Mesothelial cell of epicardium (in vitro differentiated cells): ENCODE measurements around the gene PGRMC2. TPM values are rescaled to one million over a fixed set of nuclear protein-coding genes. Genes with fewer than 3 reads are reported as not detected.

ENCODE experiments used
- DNase-seq, 2 experiments: peaks; one replicate each; pipeline ENCODE4 v3.0.0; 2021; ENCODE audit warnings: low spot score in 2 of 2; ENCODE audit not compliant: unreplicated experiment in 2 of 2
- H3K27ac Mint-ChIP-seq: 2 replicates; pipeline ENCODE4 v1.8.0; 2021; ENCODE audit warnings: mixed read lengths
- H3K27me3 Mint-ChIP-seq: 2 replicates; pipeline ENCODE4 v1.8.0; 2021; ENCODE audit warnings: low read depth, mixed read lengths
- H3K36me3 Mint-ChIP-seq: 2 replicates; pipeline ENCODE4 v1.8.0; 2021; ENCODE audit warnings: mixed read lengths
- H3K4me1 Mint-ChIP-seq: 2 replicates; pipeline ENCODE4 v1.8.0; 2021; ENCODE audit warnings: mixed read lengths
- H3K4me3 Mint-ChIP-seq: 2 replicates; pipeline ENCODE4 v1.8.0; 2021; ENCODE audit warnings: mild to moderate bottlenecking, moderate library complexity, mixed read lengths
- H3K9me3 Mint-ChIP-seq: 2 replicates; pipeline ENCODE4 v1.8.0; 2021; ENCODE audit warnings: mixed read lengths
- CTCF ChIP-seq: fragments of 200-600 bp; sonication (generic); IDR thresholded peaks from one replicate; pipeline ENCODE4 v1.5.0; 2021; ENCODE audit warnings: antibody characterized with exemption; ENCODE audit not compliant: unreplicated experiment
- total RNA-seq: library from RNA; stranded (reverse); gene quantifications from 3 replicates; pipeline ENCODE4 v1.2.1, GENCODE V29; 2021

PGRMC2 gene
- total RNA-seq, 1 donor from 2014 or later = 63.9 TPM

DNA sequence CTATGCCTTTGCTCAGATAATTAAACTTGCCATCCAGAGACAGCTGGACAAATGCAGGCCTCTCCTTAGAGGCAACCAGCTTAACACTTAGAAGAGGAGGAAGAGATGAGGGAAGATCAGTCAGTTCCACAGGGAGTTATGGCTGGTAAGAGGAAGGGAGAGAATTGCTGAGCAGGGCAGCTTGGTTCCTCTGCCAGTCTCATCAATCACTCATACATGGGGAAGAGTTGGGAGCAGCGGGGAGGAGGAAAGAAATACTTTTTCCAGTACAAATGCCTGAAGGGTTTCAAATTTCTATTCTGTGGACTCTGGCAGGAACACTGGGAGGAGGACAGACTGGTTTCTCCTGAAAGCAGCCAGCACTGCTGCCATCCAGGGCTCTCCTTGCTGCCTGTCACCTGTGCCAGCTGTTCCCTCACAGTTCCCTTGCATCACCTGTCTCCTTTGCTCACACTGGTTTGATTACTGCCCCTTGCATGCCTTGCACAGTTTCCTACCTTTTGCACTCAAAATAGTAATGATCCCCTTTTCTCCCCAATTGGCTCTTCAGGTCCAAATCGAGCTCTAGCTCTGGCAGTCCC is 59.5 kb downstream of the PGRMC2 start:
- no peak for DNase-seq
- no peaks in the 10 kb centered on the region for H3K36me3 Mint-ChIP-seq
- peak overlapping the region; percentile 89 for H3K27ac Mint-ChIP-seq
- peaks cover 37% of the 10 kb centered on the region for H3K4me1 Mint-ChIP-seq
- no peaks in the 10 kb centered on the region for H3K27me3 Mint-ChIP-seq
- peaks cover 16% of the 10 kb centered on the region for H3K9me3 Mint-ChIP-seq
- H3K4me3 Mint-ChIP-seq = no peak overlapping the region
- TF ChIP-seq CTCF = no peak

- peak; percentile 34 to 52 for DNase-seq
- H3K27me3 Mint-ChIP-seq = no peaks in the 10 kb centered on the region
- peaks cover 3% of the 10 kb centered on the region for H3K9me3 Mint-ChIP-seq
- H3K4me1 Mint-ChIP-seq = peaks cover 56% of the 10 kb centered on the region
- H3K36me3 Mint-ChIP-seq = no peaks in the 10 kb centered on the region
- H3K27ac Mint-ChIP-seq = peak overlapping the region; percentile 71
- no peak for TF ChIP-seq CTCF
- H3K4me3 Mint-ChIP-seq = no peak overlapping the region
Observed at GRCh38 chr4:128225148-128225547, 62.5 kb downstream of the PGRMC2 start.

- no peaks in the 10 kb centered on the region for H3K9me3 Mint-ChIP-seq
- H3K27ac Mint-ChIP-seq = no peak overlapping the region
Observed at GRCh38 chr4:128221586-128221985, 66.0 kb downstream of the PGRMC2 start.

DNA sequence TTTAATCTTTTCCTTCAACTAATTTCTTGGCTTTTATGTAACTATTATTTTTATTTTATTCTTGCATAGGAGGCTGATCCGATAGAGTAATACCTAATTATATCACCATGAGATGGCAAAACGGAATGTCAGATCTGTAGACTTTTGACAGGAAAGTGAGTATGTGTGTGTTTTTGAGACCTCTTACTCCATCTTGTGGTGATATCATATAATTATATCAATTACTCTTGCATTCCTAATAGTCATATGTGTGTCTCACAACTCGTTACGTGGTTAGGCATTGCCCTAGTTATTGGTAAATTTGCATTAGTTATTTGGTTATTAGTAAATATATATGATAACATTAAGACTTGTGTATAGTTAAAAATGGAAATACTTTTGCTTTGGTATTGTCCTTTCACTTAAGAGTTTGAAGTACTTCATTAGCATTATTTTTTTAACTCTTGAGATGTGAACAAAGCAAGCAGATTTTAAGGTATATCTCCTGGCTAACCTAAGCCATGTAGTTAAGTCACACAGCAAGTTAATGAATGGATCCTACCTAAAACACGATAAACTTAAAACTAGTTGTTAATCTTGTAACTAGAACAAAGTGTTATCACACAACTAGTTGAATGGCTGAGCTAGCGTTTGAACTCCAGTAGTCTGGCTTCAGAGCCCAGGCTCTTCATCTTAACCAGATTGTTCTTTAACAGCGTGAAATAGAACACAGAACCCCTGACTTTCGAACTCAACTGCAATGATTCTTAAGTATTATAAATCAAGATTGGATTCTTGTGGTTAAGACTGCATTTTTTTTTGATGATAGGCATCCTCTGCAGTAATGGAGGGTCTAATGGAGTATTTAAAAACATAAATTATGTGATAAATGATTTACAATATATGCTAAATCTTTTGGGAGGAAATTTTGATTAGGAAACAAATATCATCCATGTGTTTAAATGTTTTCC is 67.1 kb downstream of the PGRMC2 start:
- no peak overlapping the region for H3K4me3 Mint-ChIP-seq
- no peaks in the 10 kb centered on the region for H3K27me3 Mint-ChIP-seq
- DNase-seq = no peak
- no peaks in the 10 kb centered on the region for H3K36me3 Mint-ChIP-seq
- H3K27ac Mint-ChIP-seq = peak overlapping the region; percentile 43
- peaks cover 31% of the 10 kb centered on the region for H3K4me1 Mint-ChIP-seq
- no peaks in the 10 kb centered on the region for H3K9me3 Mint-ChIP-seq
- no peak for TF ChIP-seq CTCF

More at GRCh38 chr4:128221586-128221985, 66.0 kb downstream of the PGRMC2 start:
- no peak for TF ChIP-seq CTCF
- H3K4me1 Mint-ChIP-seq = peaks cover 35% of the 10 kb centered on the region
- no peak overlapping the region for H3K4me3 Mint-ChIP-seq
- no peak for DNase-seq
- no peaks in the 10 kb centered on the region for H3K36me3 Mint-ChIP-seq
- no peaks in the 10 kb centered on the region for H3K27me3 Mint-ChIP-seq

Other genes with a start within 250 kb of the PGRMC2 start
- gene LARP1B, start 226.5 kb downstream of the PGRMC2 start, total RNA-seq = 18.8 to 19.9 TPM (median 19.7 TPM) in 3 replicates